HepG2 (cell line): ENCODE results near the gene METRN. TPM values are rescaled to one million over a fixed set of nuclear protein-coding genes. Genes with fewer than 3 reads are reported as not detected.

Source experiments
- HDAC1 ChIP-seq: sonication (generic); formaldehyde crosslinking; IDR thresholded peaks from 2 replicates; pipeline ENCODE4 v1.5.1; 2020; ENCODE audit warnings: mild to moderate bottlenecking, missing genetic modification reagents
- HNRNPH1 ChIP-seq: fragments of 200-400 bp; formaldehyde crosslinking; optimal IDR thresholded peaks from 2 replicates; pipeline ENCODE3; 2017; ENCODE audit warnings: mild to moderate bottlenecking, low read depth, low read length
- JUNB ChIP-seq: sonication (generic); formaldehyde crosslinking; IDR thresholded peaks from 2 replicates; pipeline ENCODE4 v1.8.0; 2022; ENCODE audit warnings: missing genetic modification reagents, mild to moderate bottlenecking, borderline replicate concordance
- NKX3-1 ChIP-seq: sonication (generic); formaldehyde crosslinking; IDR thresholded peaks from 2 replicates; pipeline ENCODE4 v1.5.0; 2020; ENCODE audit warnings: missing genetic modification reagents
- PAX8 ChIP-seq: sonication (generic); formaldehyde crosslinking; IDR thresholded peaks from 2 replicates; pipeline ENCODE4 v1.8.0; 2022; ENCODE audit warnings: mild to moderate bottlenecking, missing genetic modification reagents, borderline replicate concordance
- RXRB ChIP-seq: IDR thresholded peaks from 2 replicates; pipeline ENCODE4 v1.6.1; 2016; ENCODE audit warnings: borderline replicate concordance, missing genetic modification reagents, missing compliant biosample characterization
- SKI ChIP-seq: fragments of 450-650 bp; IDR thresholded peaks from one replicate; pipeline ENCODE4 v1.6.1; 2018; ENCODE audit warnings: mild to moderate bottlenecking; ENCODE audit not compliant: partially characterized antibody
- SRY ChIP-seq: sonication (generic); formaldehyde crosslinking; IDR thresholded peaks from 2 replicates; pipeline ENCODE4 v1.8.0; 2022; ENCODE audit warnings: mild to moderate bottlenecking, missing genetic modification reagents
- ZBTB39 ChIP-seq: sonication (generic); formaldehyde crosslinking; IDR thresholded peaks from 2 replicates; pipeline ENCODE4 v1.5.0; 2020; ENCODE audit warnings: missing genetic modification reagents
- ZNF142 ChIP-seq: sonication (generic); formaldehyde crosslinking; IDR thresholded peaks from 2 replicates; pipeline ENCODE4 v1.4.0; 2020; ENCODE audit warnings: missing genetic modification reagents
- ZNF205 ChIP-seq: IDR thresholded peaks from 2 replicates; pipeline ENCODE4 v1.6.1; 2018; ENCODE audit warnings: missing biosample characterization, missing genetic modification reagents
- ZNF556 ChIP-seq: sonication (generic); formaldehyde crosslinking; IDR thresholded peaks from 2 replicates; pipeline ENCODE4 v1.4.0; 2020; ENCODE audit warnings: mild to moderate bottlenecking, missing genetic modification reagents, borderline replicate concordance
- ZNF891 ChIP-seq: sonication (generic); formaldehyde crosslinking; IDR thresholded peaks from 2 replicates; pipeline ENCODE4 v1.5.0; 2020; ENCODE audit warnings: mild to moderate bottlenecking, missing genetic modification reagents
- polyA plus RNA-seq, 8 experiments: library from polyadenylated mRNA; depleted of rRNA in 3 of 8; stranded (reverse) in 7 of 8; unstranded in 1 of 8; fragments of >200 nt; fragmentation: Illumina TruSeq in 4 of 8; extraction: Trizol in 4 of 8; gene quantifications; 2 replicates each; pipeline versions ENCODE4 v1.2.1 to v1.2.3, GENCODE V29; 2011 to 2016; ENCODE audit warnings: low read depth in 4 of 8, missing spikeins in 1 of 8, mixed read lengths in 1 of 8; ENCODE audit not compliant: insufficient read depth in 1 of 8
- total RNA-seq, 5 experiments: library from RNA; depleted of rRNA; stranded (reverse); fragments of >200 nt; fragmentation: Illumina TruSeq; extraction: Trizol; gene quantifications; 2 replicates each; pipeline ENCODE4 v1.2.3, GENCODE V29; 2016; ENCODE audit warnings: low read depth in 1 of 5
- TF ChIP-seq, protein P1 (sequence below): sonication (generic); formaldehyde crosslinking; IDR thresholded peaks from 2 replicates; pipeline ENCODE4 v1.4.0; 2020; ENCODE audit warnings: mild to moderate bottlenecking, missing genetic modification reagents
- TF ChIP-seq, protein P2 (sequence below): sonication (generic); formaldehyde crosslinking; IDR thresholded peaks from 2 replicates; pipeline ENCODE4 v1.4.0; 2020; ENCODE audit warnings: missing genetic modification reagents

The METRN gene
- total and polyA plus RNA-seq, 2 of the 13 experiments (the other 11 are each of a cell fraction or from before 2014, with no cell fraction given), result 25.5 to 46.1 TPM

DNA sequence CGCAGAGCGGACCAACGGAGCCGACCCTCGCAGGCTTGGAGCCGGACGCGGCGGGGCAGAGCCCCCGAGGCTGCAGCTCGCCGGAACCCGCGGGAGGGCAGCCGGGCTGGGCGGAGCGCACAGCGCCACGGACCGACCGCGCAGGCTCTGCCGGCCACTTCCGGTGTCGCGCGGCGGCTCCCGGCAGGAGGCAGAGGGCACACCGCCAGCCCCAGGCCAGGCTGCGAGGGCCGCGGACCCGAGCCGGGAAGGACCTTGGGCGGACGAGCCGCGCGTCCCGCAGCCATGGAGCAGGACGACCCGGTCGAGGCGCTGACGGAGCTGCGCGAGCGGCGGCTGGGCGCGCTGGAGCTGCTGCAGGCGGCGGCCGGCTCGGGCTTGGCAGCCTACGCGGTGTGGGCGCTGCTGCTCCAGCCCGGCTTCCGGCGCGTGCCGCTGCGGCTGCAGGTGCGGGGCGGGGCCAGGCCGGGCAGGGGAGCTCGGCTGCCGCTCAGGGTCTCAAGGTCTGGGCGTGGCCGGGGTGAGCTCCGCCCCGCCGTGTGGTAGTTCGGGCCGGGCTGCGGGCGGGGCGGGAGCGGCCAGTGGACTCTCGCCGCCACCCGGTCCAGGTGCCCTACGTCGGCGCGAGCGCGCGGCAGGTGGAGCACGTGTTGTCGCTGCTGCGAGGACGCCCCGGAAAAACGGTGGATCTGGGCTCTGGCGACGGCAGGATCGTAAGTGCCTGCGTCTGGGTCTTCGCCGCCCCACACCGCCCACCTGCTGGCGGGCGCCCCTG, 6.3 kb downstream of the METRN start, which contains the start of gene ANTKMT (continued):
- TF ChIP-seq ZBTB39 (CRISPR knock-in tag) (0 out of 2 replicates have a peak, but pooled peaks have one; percentile 3), JUNB (CRISPR knock-in tag) (0 out of 2 replicates have a peak, but pooled peaks have one; percentile 49), ZNF891 (0 out of 2 replicates have a peak, but pooled peaks have one; percentile 54), ZNF205 (CRISPR knock-in tag) (no peak), HDAC1 (CRISPR knock-in tag) (peak; percentile 70), ZNF142 (CRISPR knock-in tag) (peak; percentile 72; the same call in 1 of the 2 replicates), ZNF556 (CRISPR knock-in tag) (peak; percentile 92), SKI (peak; percentile 74), PAX8 (CRISPR knock-in tag) (peak; percentile 56), NKX3-1 (peak; percentile 77), SRY (CRISPR knock-in tag) (peak; percentile 85; the same call in 1 of the 2 replicates), HNRNPH1 (no peak), RXRB (CRISPR knock-in tag) (peak; percentile 32; the same call in 1 of the 2 replicates)
- TF ChIP-seq, protein P1, sequence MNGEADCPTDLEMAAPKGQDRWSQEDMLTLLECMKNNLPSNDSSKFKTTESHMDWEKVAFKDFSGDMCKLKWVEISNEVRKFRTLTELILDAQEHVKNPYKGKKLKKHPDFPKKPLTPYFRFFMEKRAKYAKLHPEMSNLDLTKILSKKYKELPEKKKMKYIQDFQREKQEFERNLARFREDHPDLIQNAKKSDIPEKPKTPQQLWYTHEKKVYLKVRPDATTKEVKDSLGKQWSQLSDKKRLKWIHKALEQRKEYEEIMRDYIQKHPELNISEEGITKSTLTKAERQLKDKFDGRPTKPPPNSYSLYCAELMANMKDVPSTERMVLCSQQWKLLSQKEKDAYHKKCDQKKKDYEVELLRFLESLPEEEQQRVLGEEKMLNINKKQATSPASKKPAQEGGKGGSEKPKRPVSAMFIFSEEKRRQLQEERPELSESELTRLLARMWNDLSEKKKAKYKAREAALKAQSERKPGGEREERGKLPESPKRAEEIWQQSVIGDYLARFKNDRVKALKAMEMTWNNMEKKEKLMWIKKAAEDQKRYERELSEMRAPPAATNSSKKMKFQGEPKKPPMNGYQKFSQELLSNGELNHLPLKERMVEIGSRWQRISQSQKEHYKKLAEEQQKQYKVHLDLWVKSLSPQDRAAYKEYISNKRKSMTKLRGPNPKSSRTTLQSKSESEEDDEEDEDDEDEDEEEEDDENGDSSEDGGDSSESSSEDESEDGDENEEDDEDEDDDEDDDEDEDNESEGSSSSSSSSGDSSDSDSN (CRISPR knock-in tag), result peak; percentile 88; the same call in 1 of the 2 replicates
- TF ChIP-seq, protein P2, sequence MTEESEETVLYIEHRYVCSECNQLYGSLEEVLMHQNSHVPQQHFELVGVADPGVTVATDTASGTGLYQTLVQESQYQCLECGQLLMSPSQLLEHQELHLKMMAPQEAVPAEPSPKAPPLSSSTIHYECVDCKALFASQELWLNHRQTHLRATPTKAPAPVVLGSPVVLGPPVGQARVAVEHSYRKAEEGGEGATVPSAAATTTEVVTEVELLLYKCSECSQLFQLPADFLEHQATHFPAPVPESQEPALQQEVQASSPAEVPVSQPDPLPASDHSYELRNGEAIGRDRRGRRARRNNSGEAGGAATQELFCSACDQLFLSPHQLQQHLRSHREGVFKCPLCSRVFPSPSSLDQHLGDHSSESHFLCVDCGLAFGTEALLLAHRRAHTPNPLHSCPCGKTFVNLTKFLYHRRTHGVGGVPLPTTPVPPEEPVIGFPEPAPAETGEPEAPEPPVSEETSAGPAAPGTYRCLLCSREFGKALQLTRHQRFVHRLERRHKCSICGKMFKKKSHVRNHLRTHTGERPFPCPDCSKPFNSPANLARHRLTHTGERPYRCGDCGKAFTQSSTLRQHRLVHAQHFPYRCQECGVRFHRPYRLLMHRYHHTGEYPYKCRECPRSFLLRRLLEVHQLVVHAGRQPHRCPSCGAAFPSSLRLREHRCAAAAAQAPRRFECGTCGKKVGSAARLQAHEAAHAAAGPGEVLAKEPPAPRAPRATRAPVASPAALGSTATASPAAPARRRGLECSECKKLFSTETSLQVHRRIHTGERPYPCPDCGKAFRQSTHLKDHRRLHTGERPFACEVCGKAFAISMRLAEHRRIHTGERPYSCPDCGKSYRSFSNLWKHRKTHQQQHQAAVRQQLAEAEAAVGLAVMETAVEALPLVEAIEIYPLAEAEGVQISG (CRISPR knock-in tag), result peak; percentile 91
